Adrenal gland (tissue), 5 donors: ENCODE data around the gene ABHD11.

Experiments
- POLR2A ChIP-seq, 2 donors: fragments of 450-650 bp; IDR thresholded peaks; one replicate each; pipeline ENCODE4 v1.6.1; 2017; ENCODE audit warnings: antibody characterized with exemption in 2 of 2, mild to moderate bottlenecking in 2 of 2, moderate library complexity in 1 of 2
- TF ChIP-seq, protein P1 (sequence below), 6 experiments: fragments of 450-650 bp in 4 of 6; fragments of 200-600 bp in 2 of 6; sonication (generic) in 1 of 6; IDR thresholded peaks; 1 replicate in 5 of 6; 2 replicates in 1 of 6; pipeline versions ENCODE4 v1.5.1 to v1.8.0; 2016 to 2021; ENCODE audit warnings: antibody characterized with exemption in 6 of 6, mild to moderate bottlenecking in 2 of 6, moderate library complexity in 1 of 6
- donor health status: DM: no; HTN: no; CAD: no.

DNA sequence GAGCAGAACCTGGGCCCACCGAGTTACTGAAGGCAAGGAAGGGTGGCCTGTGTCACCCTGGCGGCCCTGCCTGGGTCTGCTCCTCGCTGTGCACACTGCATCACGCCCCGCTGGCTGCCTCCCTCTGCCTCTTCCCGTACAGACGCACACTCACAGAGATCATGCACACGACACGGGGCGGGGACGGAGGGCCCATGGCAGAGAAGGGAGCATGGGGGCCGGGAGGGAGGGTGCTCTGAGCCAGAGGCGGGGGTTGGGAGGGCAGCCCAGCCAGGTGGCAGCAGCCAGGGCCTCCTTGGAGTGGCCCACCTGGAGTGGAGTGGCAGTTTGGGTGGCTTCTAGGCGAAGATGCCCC is 38.6 kb downstream of the ABHD11 start:
- TF ChIP-seq, protein P1, sequence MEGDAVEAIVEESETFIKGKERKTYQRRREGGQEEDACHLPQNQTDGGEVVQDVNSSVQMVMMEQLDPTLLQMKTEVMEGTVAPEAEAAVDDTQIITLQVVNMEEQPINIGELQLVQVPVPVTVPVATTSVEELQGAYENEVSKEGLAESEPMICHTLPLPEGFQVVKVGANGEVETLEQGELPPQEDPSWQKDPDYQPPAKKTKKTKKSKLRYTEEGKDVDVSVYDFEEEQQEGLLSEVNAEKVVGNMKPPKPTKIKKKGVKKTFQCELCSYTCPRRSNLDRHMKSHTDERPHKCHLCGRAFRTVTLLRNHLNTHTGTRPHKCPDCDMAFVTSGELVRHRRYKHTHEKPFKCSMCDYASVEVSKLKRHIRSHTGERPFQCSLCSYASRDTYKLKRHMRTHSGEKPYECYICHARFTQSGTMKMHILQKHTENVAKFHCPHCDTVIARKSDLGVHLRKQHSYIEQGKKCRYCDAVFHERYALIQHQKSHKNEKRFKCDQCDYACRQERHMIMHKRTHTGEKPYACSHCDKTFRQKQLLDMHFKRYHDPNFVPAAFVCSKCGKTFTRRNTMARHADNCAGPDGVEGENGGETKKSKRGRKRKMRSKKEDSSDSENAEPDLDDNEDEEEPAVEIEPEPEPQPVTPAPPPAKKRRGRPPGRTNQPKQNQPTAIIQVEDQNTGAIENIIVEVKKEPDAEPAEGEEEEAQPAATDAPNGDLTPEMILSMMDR (IDR thresholded peaks at IDR 0.05): no peak
- TF ChIP-seq POLR2A (IDR thresholded peaks at IDR 0.05): no peak
